HG03039 (cell line): ENCODE results near the gene IRF1.

Experiments
- ATAC-seq: cut with Tn5 transposase; IDR thresholded peaks from one replicate; pipeline ENCODE4 v1.9.1; 2021; ENCODE audit warnings: mild to moderate bottlenecking, moderate library complexity; ENCODE audit not compliant: unreplicated experiment

IRF1 gene

GRCh38 chr5:132463811-132464155, 26.8 kb downstream of the IRF1 start:
- ATAC-seq = no peak

GRCh38 chr5:132462856-132463745, 27.5 kb downstream of the IRF1 start:
- ATAC-seq = no peak

GRCh38 chr5:132462333-132462732, 28.2 kb downstream of the IRF1 start:
- ATAC-seq = no peak

- ATAC-seq = no peak
These were observed 29.0 kb downstream of the IRF1 start for GRCh38 chr5:132461569-132462070.

GRCh38 chr5:132460846-132461568, 29.6 kb downstream of the IRF1 start:
- ATAC-seq = no peak

- ATAC-seq = no peak
These were observed 30.4 kb downstream of the IRF1 start for GRCh38 chr5:132459983-132460838.

- no peak for ATAC-seq
These were observed 31.3 kb downstream of the IRF1 start for GRCh38 chr5:132459031-132459982.

- peak; percentile 42 for ATAC-seq
These were observed 31.9 kb downstream of the IRF1 start for GRCh38 chr5:132458651-132459030.

- ATAC-seq = no peak
These were observed 32.4 kb downstream of the IRF1 start for GRCh38 chr5:132458226-132458560.

- no peak for ATAC-seq
These were observed 33.0 kb downstream of the IRF1 start for GRCh38 chr5:132457371-132458225.

- no peak for ATAC-seq
These were observed 33.6 kb downstream of the IRF1 start for GRCh38 chr5:132456987-132457361.

GRCh38 chr5:132456296-132456986, 34.1 kb downstream of the IRF1 start:
- ATAC-seq = no peak

GRCh38 chr5:132455614-132456115, 34.9 kb downstream of the IRF1 start:
- ATAC-seq = no peak

- ATAC-seq = no peak
These were observed 36.2 kb downstream of the IRF1 start for GRCh38 chr5:132454361-132454760.

- no peak for ATAC-seq
These were observed 39.2 kb downstream of the IRF1 start for GRCh38 chr5:132451387-132451786.

- ATAC-seq = no peak
These were observed 41.5 kb downstream of the IRF1 start for GRCh38 chr5:132449060-132449459.

GRCh38 chr5:132447196-132447595, 43.4 kb downstream of the IRF1 start:
- ATAC-seq = no peak

- no peak for ATAC-seq
These were observed 44.0 kb downstream of the IRF1 start for GRCh38 chr5:132446621-132447020.
